IMR-90 (cell line): ENCODE data around the gene SMIM29. TPM values are rescaled to one million over a fixed set of nuclear protein-coding genes. Genes with fewer than 3 reads are reported as not detected.

Source experiments
- ATAC-seq: fragments of 200-7000 bp; cut with Tn5 transposase; 2 replicates; pipeline ENCODE4 v1.9.1; 2020; ENCODE audit warnings: low read depth, mild to moderate bottlenecking, moderate library complexity
- BruUV-seq: library from RNA; stranded (reverse); fragments of 400-500 nt; replicated peaks from 2 replicates; lab custom pipeline; 2021; lab: Mats Ljungman, UMichigan
- CTCF ChIA-PET: fragments of 300-600 bp; formaldehyde crosslinking; extraction: SDS; loops from one replicate; lab custom pipeline; 2021; ENCODE audit warnings: antibody characterized with exemption; lab: Yijun Ruan, JAX
- POLR2A ChIA-PET: fragments of 300-600 bp; sonication (Branson Sonifier 250); formaldehyde crosslinking; loops from one replicate; lab custom pipeline; 2022; ENCODE audit warnings: antibody characterized with exemption; ENCODE audit not compliant: unreplicated experiment; lab: Charles Lee
- DNase-seq: peaks from one replicate; pipeline ENCODE4 v3.0.0; 2013
- H2AFZ ChIP-seq: replicated peaks from 2 replicates; pipeline ENCODE3; 2013; ENCODE audit warnings: low read length, mild to moderate bottlenecking; ENCODE audit not compliant: poor library complexity
- H2AK5ac ChIP-seq: 2 replicates; pipeline ENCODE4 v1.6.1; 2013; ENCODE audit warnings: low read depth, low read length, inconsistent platforms
- H2AK9ac ChIP-seq: replicated peaks from 2 replicates; pipeline ENCODE3; 2013; ENCODE audit warnings: mild to moderate bottlenecking, low read depth, low read length, moderate library complexity; ENCODE audit not compliant: poor library complexity
- H2BK120ac ChIP-seq: 2 replicates; pipeline ENCODE4 v1.6.1; 2013; ENCODE audit warnings: low read depth, low read length, inconsistent platforms
- H2BK15ac ChIP-seq: 3 replicates; pipeline ENCODE4 v1.6.1; 2013; ENCODE audit warnings: low read depth, low read length, inconsistent platforms
- H2BK20ac ChIP-seq: 2 replicates; pipeline ENCODE4 v1.6.1; 2013; ENCODE audit warnings: low read depth, mild to moderate bottlenecking, inconsistent platforms, low read length, moderate library complexity
- H2BK5ac ChIP-seq: 2 replicates; pipeline ENCODE4 v1.6.1; 2013; ENCODE audit warnings: mild to moderate bottlenecking, low read depth, low read length, inconsistent platforms; ENCODE audit not compliant: poor library complexity, severe bottlenecking
- H3K14ac ChIP-seq: replicated peaks from 2 replicates; pipeline ENCODE4 v1.6.1; 2013; ENCODE audit warnings: low read depth, low read length, inconsistent platforms
- H3K18ac ChIP-seq: 2 replicates; pipeline ENCODE4 v1.6.1; 2013; ENCODE audit warnings: low read depth, low read length, control low read depth
- H3K23ac ChIP-seq: 2 replicates; pipeline ENCODE4 v1.6.1; 2013; ENCODE audit warnings: low read depth, low read length, inconsistent platforms
- H3K27ac ChIP-seq: 2 replicates; pipeline ENCODE4 v1.5.1; 2013; ENCODE audit warnings: mild to moderate bottlenecking, control low read depth, low read length; ENCODE audit not compliant: insufficient read depth
- H3K27me3 ChIP-seq: 2 replicates; pipeline ENCODE4 v1.6.1; 2013; ENCODE audit warnings: low read length; ENCODE audit not compliant: control insufficient read depth, insufficient read depth
- H3K36me3 ChIP-seq: 2 replicates; pipeline ENCODE4 v1.6.1; 2013; ENCODE audit warnings: low read length, mixed read lengths; ENCODE audit not compliant: control insufficient read depth, insufficient read depth
- H3K4ac ChIP-seq: 2 replicates; pipeline ENCODE4 v1.6.1; 2013; ENCODE audit warnings: low read depth, low read length, inconsistent platforms
- H3K4me1 ChIP-seq: 2 replicates; pipeline ENCODE4 v1.6.1; 2013; ENCODE audit warnings: low read length, mixed read lengths; ENCODE audit not compliant: control insufficient read depth, insufficient read depth
- H3K4me2 ChIP-seq: 2 replicates; pipeline ENCODE4 v1.6.1; 2013; ENCODE audit warnings: low read depth, mild to moderate bottlenecking, control low read depth, low read length, moderate library complexity
- H3K4me3 ChIP-seq: 2 replicates; pipeline ENCODE4 v1.5.1; 2013; ENCODE audit warnings: low read depth, mild to moderate bottlenecking, control low read depth, low read length, moderate library complexity; ENCODE audit not compliant: insufficient read depth
- H3K56ac ChIP-seq: 2 replicates; pipeline ENCODE4 v1.6.1; 2013; ENCODE audit warnings: low read length, inconsistent platforms; ENCODE audit not compliant: insufficient read depth; ENCODE audit errors: extremely low read depth
- H3K79me1 ChIP-seq, 2 experiments: 2 replicates each; pipeline ENCODE4 v1.6.1; 2013; ENCODE audit warnings: low read length in 2 of 2, inconsistent platforms in 1 of 2, low read depth in 1 of 2
- H3K9ac ChIP-seq: 2 replicates; pipeline ENCODE4 v1.6.1; 2013; ENCODE audit warnings: low read depth, low read length, control low read depth
- H3K9me1 ChIP-seq: 2 replicates; pipeline ENCODE4 v1.6.1; 2013; ENCODE audit warnings: low read length, inconsistent platforms; ENCODE audit not compliant: insufficient read depth
- H3K9me3 ChIP-seq: 2 replicates; pipeline ENCODE4 v1.6.1; 2013; ENCODE audit warnings: low read length; ENCODE audit not compliant: control insufficient read depth, insufficient read depth
- H4K20me1 ChIP-seq: 2 replicates; pipeline ENCODE4 v1.6.1; 2013; ENCODE audit warnings: low read length, inconsistent platforms; ENCODE audit not compliant: insufficient read depth
- H4K5ac ChIP-seq: 2 replicates; pipeline ENCODE4 v1.6.1; 2013; ENCODE audit warnings: mild to moderate bottlenecking, low read depth, low read length, control low read depth
- H4K8ac ChIP-seq, 2 experiments: 2 replicates each; pipeline ENCODE4 v1.6.1; 2013; ENCODE audit warnings: low read depth in 2 of 2, low read length in 2 of 2, control low read depth in 1 of 2, inconsistent platforms in 1 of 2
- H4K91ac ChIP-seq: 2 replicates; pipeline ENCODE4 v1.6.1; 2013; ENCODE audit warnings: low read depth, low read length, inconsistent platforms; ENCODE audit not compliant: insufficient read depth
- BHLHE40 ChIP-seq: fragments of 150-350 bp; IDR thresholded peaks from 2 replicates; pipeline ENCODE4 v1.6.1; 2016; ENCODE audit warnings: mild to moderate bottlenecking, low read depth, low read length
- CEBPB ChIP-seq: IDR thresholded peaks from 2 replicates; pipeline ENCODE4 v1.6.1; 2012; ENCODE audit warnings: low read depth, low read length, improper control_type of control experiment
- CHD1 ChIP-seq: IDR thresholded peaks from 2 replicates; pipeline ENCODE4 v1.6.1; 2012; ENCODE audit warnings: low read depth, low read length, improper control_type of control experiment
- CTCF ChIP-seq: conservative IDR thresholded peaks from 2 replicates; pipeline ENCODE4 v1.5.1; 2012; ENCODE audit warnings: mild to moderate bottlenecking, low read depth, low read length, improper control_type of control experiment
- ELK1 ChIP-seq: fragments of 150-350 bp; IDR thresholded peaks from 2 replicates; pipeline ENCODE4 v1.6.1; 2016; ENCODE audit warnings: low read depth, mild to moderate bottlenecking, low read length, moderate library complexity, borderline replicate concordance
- FOS ChIP-seq: fragments of 150-350 bp; IDR thresholded peaks from 2 replicates; pipeline ENCODE4 v1.6.1; 2016; ENCODE audit warnings: low read depth, low read length
- MAFK ChIP-seq: IDR thresholded peaks from 2 replicates; pipeline ENCODE4 v1.6.1; 2012; ENCODE audit warnings: low read depth, low read length, improper control_type of control experiment
- MAZ ChIP-seq: IDR thresholded peaks from 2 replicates; pipeline ENCODE4 v1.6.1; 2012; ENCODE audit warnings: low read depth, mild to moderate bottlenecking, low read length, improper control_type of control experiment, moderate library complexity, borderline replicate concordance
- MXI1 ChIP-seq: IDR thresholded peaks from 2 replicates; pipeline ENCODE4 v1.6.1; 2012; ENCODE audit warnings: low read depth, mild to moderate bottlenecking, low read length, moderate library complexity, borderline replicate concordance
- NFE2L2 ChIP-seq: fragments of 150-350 bp; IDR thresholded peaks from 2 replicates; pipeline ENCODE4 v1.6.1; 2016; ENCODE audit warnings: low read depth, mild to moderate bottlenecking, low read length
- POLR2A ChIP-seq: IDR thresholded peaks from 2 replicates; pipeline ENCODE4 v1.6.1; 2012; ENCODE audit warnings: mild to moderate bottlenecking, low read depth, low read length
- RAD21 ChIP-seq: IDR thresholded peaks from 2 replicates; pipeline ENCODE4 v1.6.1; 2012; ENCODE audit warnings: low read length, improper control_type of control experiment
- RCOR1 ChIP-seq: IDR thresholded peaks from 2 replicates; pipeline ENCODE4 v1.6.1; 2012; ENCODE audit warnings: mild to moderate bottlenecking, low read length, improper control_type of control experiment; ENCODE audit not compliant: insufficient replicate concordance
- RFX5 ChIP-seq: IDR thresholded peaks from 2 replicates; pipeline ENCODE4 v1.8.0; 2012; ENCODE audit warnings: low read depth, mild to moderate bottlenecking, low read length, moderate library complexity
- SMC3 ChIP-seq: fragments of 150-350 bp; IDR thresholded peaks from 2 replicates; pipeline ENCODE4 v1.6.1; 2016; ENCODE audit warnings: low read depth, mild to moderate bottlenecking, antibody characterized with exemption, low read length, moderate library complexity
- WGBS, 2 experiments: methylation state at CpG; one replicate each; pipeline versions ENCODE4 v1.1.5 to v1.1.7; 2013; ENCODE audit warnings: missing lambda C conversion rate in 2 of 2; ENCODE audit not compliant: insufficient read length in 1 of 2; ENCODE audit errors: extremely low coverage in 2 of 2; 5-methylcytosine and 5-hydroxymethylcytosine counted together
- dilution Hi-C: fragments of 300-500 bp; cut with HindIII; formaldehyde crosslinking; loops from one replicate; pipeline ENCODE4 v1.14.3; 2018; ENCODE audit warnings: low sequenced_read_pairs; ENCODE audit not compliant: unreplicated experiment
- in situ Hi-C: fragments of 300-500 bp; cut with MboI; formaldehyde crosslinking; loops from 3 replicates; pipeline ENCODE4 v1.14.3; 2019; ENCODE audit warnings: low sequenced_read_pairs, inconsistent platforms, mixed read lengths
- intact Hi-C: fragments of 100-400 bp; cut with micrococcal nuclease; formaldehyde crosslinking; loops from 2 replicates; pipeline ENCODE4 v1.10.0; 2022
- polyA plus RNA-seq, 3 experiments: library from polyadenylated mRNA; depleted of rRNA; stranded (reverse); fragments of >200 nt; gene quantifications; 2 replicates each; pipeline ENCODE4 v1.2.3, GENCODE V29; 2012; ENCODE audit warnings: low replicate concordance in 1 of 3
- total RNA-seq: library from RNA; depleted of rRNA; stranded (reverse); fragments of >200 nt; gene quantifications from 2 replicates; pipeline ENCODE4 v1.2.3, GENCODE V29; 2012

Gene SMIM29
- total and polyA plus RNA-seq, 2 of the 4 experiments (the other 2 are of a cell fraction) = 8.4 to 28.9 TPM

GRCh38 chr6:34276881-34277762, 28.3 kb upstream of the SMIM29 start:
- Histone ChIP-seq H3K9me1 (peaks cover 11% of the 10 kb centered on the region; the same call in 1 of the 2 replicates), H3K27ac (no peak overlapping the region), H3K4ac (no peak overlapping the region), H4K8ac (no peak overlapping the region), H3K14ac (no peak overlapping the region), H3K79me1 (no peaks in the 10 kb centered on the region), H2BK5ac (no peak overlapping the region), H3K4me2 (no peak overlapping the region), H3K36me3 (peaks cover 6% of the 10 kb centered on the region; the same call in 1 of the 2 replicates), H3K9me3 (no peaks in the 10 kb centered on the region), H3K4me3 (no peak overlapping the region), H3K56ac (no peak overlapping the region), H4K20me1 (no peaks in the 10 kb centered on the region; the same call in 1 of the 2 replicates), H3K27me3 (no peaks in the 10 kb centered on the region), H2AK9ac (no peak overlapping the region), H4K91ac (no peak overlapping the region), H4K5ac (no peak overlapping the region), H2BK15ac (no peak overlapping the region), H2AFZ (no peak overlapping the region), H2BK120ac (no peak overlapping the region), H3K4me1 (0 out of 2 replicates have a peak, but pooled peaks cover 2% of the 10 kb centered on the region), H3K9ac (no peak overlapping the region), H2BK20ac (no peak overlapping the region), H3K18ac (no peak overlapping the region), H2AK5ac (no peak overlapping the region), H3K23ac (peak overlapping the region; percentile 78; the same call in 1 of the 2 replicates)
- no TSS peak for BruUV-seq
- WGBS, 2 experiments = 68% methylated on average over 3 of the region's 10 CpGs; no CpG with 5 or more reads in 1 of the 2 experiments
- intact Hi-C loops (no loop called here), dilution Hi-C loops (no loop called here), in situ Hi-C loops (no loop called here)
- POLR2A ChIA-PET = no interaction called here
- ATAC-seq (no peak), DNase-seq (no peak)
- CTCF ChIA-PET = interaction anchor here (0.8 kb wide), 1 partner anchor 138 kb away, joined by 3 read pairs; no protein-coding TSS in a partner anchor
- no peak for TF ChIP-seq MAFK
- TF ChIP-seq MAZ = no peak
- no peak for TF ChIP-seq CEBPB
- TF ChIP-seq ELK1 = no peak
- no peak for TF ChIP-seq SMC3
- no peak for TF ChIP-seq FOS
- TF ChIP-seq RFX5 = no peak
- TF ChIP-seq RCOR1 = no peak
- no peak for TF ChIP-seq POLR2A
- no peak for TF ChIP-seq CHD1
- no peak for TF ChIP-seq CTCF
- TF ChIP-seq RAD21 = no peak
- no peak for TF ChIP-seq BHLHE40
- TF ChIP-seq NFE2L2 = no peak
- no peak for TF ChIP-seq MXI1
